GM19043 (cell line): ENCODE results near the gene NKAIN2.
"Not testable (repeated sequence)": the region's sequence is repeated elsewhere in the genome, so short reads cannot be mapped to it uniquely, and the experiment has no call there.

Experiments used
- ATAC-seq: cut with Tn5 transposase; IDR thresholded peaks from one replicate; pipeline ENCODE4 v1.9.1; 2021; ENCODE audit warnings: low read depth; ENCODE audit not compliant: unreplicated experiment

NKAIN2 gene

GRCh38 chr6:123888771-123889513 lies 85.3 kb downstream of the NKAIN2 start:
- ATAC-seq: no peak

- no peak for ATAC-seq
Observed at GRCh38 chr6:123895346-123895745, 91.7 kb downstream of the NKAIN2 start.

GRCh38 chr6:123895806-123896205 lies 92.1 kb downstream of the NKAIN2 start:
- ATAC-seq: no peak

GRCh38 chr6:123896869-123897268 lies 93.2 kb downstream of the NKAIN2 start:
- ATAC-seq: no peak

GRCh38 chr6:123897965-123898364 lies 94.3 kb downstream of the NKAIN2 start:
- ATAC-seq: no peak

GRCh38 chr6:123898665-123899064 lies 95.0 kb downstream of the NKAIN2 start:
- ATAC-seq: no peak

GRCh38 chr6:123899745-123900144 lies 96.1 kb downstream of the NKAIN2 start:
- ATAC-seq: no peak

- no peak for ATAC-seq
Observed at GRCh38 chr6:123901436-123901835, 97.8 kb downstream of the NKAIN2 start.

GRCh38 chr6:123902738-123903313 lies 99.2 kb downstream of the NKAIN2 start:
- no peak for ATAC-seq

GRCh38 chr6:123904228-123904627 lies 100.6 kb downstream of the NKAIN2 start:
- ATAC-seq: no peak

GRCh38 chr6:123908797-123909196 lies 105.1 kb downstream of the NKAIN2 start:
- ATAC-seq: no peak

- no peak for ATAC-seq
Observed at GRCh38 chr6:123909989-123910388, 106.3 kb downstream of the NKAIN2 start.

- no peak for ATAC-seq
Observed at GRCh38 chr6:123913863-123914262, 110.2 kb downstream of the NKAIN2 start.

GRCh38 chr6:123923379-123923778 lies 119.7 kb downstream of the NKAIN2 start:
- ATAC-seq: not testable (repeated sequence)

GRCh38 chr6:123925350-123925749 lies 121.7 kb downstream of the NKAIN2 start:
- ATAC-seq: peak; percentile 98

- no peak for ATAC-seq
Observed at GRCh38 chr6:123925842-123926399, 122.3 kb downstream of the NKAIN2 start.

- ATAC-seq: no peak
Observed at GRCh38 chr6:123928529-123928928, 124.9 kb downstream of the NKAIN2 start.

GRCh38 chr6:123931928-123932327 lies 128.3 kb downstream of the NKAIN2 start:
- ATAC-seq: no peak

- no peak for ATAC-seq
Observed at GRCh38 chr6:123940551-123940950, 136.9 kb downstream of the NKAIN2 start.

- ATAC-seq: no peak
Observed at GRCh38 chr6:123941855-123942254, 138.2 kb downstream of the NKAIN2 start.

- no peak for ATAC-seq
Observed at GRCh38 chr6:123945386-123945785, 141.7 kb downstream of the NKAIN2 start.

GRCh38 chr6:123953920-123954319 lies 150.3 kb downstream of the NKAIN2 start:
- ATAC-seq: no peak
